ENCODE results near the gene MARK3. TPM values are rescaled to one million over a fixed set of nuclear protein-coding genes. Genes with fewer than 3 reads are reported as not detected.

The MARK3 gene
- total RNA-seq, 4 donors from 2014 or later: 61.7 to 115 (median 76.2) TPM

DNA sequence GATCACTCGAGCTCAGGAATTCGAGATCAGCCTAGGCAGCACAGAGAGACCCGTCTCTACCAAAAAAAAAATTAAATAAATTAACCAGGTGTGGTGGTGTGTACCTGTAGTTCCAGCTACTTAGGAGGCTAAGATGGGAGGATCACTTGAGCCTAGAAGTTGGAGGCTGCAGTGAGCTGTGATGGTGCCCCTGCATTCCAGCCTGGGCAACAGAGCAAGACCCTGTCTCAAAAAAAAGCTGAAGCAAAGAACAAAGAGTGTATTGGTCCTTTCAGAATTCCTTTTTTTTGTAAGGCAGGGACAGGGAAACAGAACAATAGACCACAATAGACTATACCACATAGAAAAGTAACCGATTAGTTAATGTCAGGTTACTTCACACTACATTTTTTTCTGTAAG, 47.4 kb downstream of the MARK3 start:
- no peak for TF ChIP-seq CTCF (IDR thresholded peaks at IDR 0.05; ENCODE audit: low read depth)

DNA sequence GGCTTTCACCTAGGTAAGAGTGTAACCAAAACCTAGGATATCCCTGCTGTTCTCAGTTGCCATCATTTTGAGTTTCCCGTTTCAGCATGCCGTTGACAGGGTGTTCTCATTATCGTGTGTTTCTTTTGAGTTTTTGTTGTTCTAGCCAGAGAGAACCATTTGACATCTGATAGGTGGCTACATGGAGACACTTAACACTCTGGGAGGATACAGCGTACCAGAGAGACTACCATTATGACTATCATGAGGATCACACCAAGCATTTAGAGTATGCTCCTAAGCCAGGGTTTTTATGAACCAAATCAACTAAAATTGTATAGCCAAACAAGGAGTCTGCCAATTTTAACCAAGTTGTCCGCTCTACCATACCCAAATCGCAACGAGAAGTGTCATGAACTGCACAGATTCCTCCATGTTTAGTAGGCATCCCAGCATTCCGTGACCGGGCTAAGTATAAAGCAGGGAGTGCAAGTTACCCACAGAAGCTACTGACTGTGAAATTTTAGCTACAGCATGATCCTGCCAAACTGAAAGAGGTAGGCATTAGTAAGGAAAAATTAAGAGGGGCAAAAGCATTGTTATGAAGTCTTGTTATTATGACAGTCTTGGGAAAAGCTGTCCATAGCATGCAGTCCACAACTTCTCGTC, 48.8 kb downstream of the MARK3 start:
- TF ChIP-seq CTCF (IDR thresholded peaks at IDR 0.05; ENCODE audit: low read depth): no peak

DNA sequence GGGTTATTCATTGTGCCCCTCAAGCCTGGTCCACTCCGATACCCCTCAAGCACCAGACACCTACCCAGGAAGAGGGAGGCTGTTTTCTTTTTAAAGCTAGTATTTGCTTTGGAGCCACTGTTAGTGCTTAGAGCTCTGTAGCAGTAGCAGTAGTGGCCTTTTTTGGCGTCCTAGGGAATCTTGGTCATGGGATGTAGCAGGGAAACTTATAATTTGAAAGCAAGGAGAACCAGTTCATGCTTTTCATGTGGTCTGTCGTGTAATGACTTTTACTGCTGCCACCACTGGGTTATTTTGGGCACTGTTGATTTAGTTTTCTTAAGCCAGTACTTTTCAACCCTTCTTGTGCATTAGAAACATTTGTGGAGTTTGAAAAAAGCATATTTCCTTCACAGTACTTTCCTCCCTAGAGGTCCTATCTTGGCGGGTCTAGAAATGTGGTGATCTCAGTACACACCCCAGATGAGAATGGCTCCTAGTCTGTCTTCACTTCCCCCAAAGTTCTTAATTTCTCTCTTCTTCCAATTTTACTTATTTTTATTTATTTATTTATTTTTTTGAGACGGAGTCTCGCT, 49.7 kb downstream of the MARK3 start:
- TF ChIP-seq CTCF (IDR thresholded peaks at IDR 0.05; ENCODE audit: low read depth): no peak

DNA sequence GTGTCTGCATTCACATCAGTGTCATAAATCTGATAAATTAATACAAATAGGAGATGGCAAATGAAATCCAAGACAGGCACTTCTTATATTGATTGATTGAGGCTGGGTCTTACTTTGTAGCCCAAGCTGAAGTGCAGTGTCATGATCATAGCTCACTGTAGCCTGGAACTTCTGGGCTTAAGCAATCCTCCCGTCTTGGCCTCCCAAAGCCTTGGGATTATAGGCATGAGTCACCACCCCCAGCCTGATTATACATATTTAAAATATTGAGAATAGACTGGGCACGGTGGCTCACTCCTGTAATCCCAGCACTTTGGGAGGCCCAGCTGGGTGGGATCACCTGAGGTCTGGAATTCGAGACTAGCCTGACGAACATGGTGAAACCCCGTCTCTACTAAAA, 51.3 kb downstream of the MARK3 start:
- no peak for TF ChIP-seq CTCF (IDR thresholded peaks at IDR 0.05; ENCODE audit: low read depth)

- TF ChIP-seq CTCF (IDR thresholded peaks at IDR 0.05; ENCODE audit: low read depth): no peak
Observed at GRCh38 chr14:103442288-103442687, 57.1 kb downstream of the MARK3 start.

DNA sequence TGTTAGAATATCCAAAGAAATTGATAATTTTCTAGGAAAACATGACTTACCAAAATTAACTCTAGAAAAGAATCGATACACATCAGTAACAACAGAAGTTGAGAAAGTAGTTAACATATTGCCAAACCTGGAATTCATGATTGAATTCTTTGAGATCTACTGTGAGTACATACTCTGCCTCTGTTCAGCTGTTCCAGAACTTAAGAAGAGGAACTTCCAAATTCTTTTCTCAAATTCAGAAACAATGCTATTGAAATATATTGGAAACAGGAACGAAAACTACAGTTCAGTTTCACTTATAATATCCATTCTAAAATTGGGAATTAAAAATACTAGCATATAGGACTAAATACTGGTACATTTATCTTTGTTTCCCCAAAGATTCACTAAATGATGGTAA, 57.9 kb downstream of the MARK3 start:
- TF ChIP-seq CTCF (IDR thresholded peaks at IDR 0.05; ENCODE audit: low read depth): no peak

- TF ChIP-seq CTCF (IDR thresholded peaks at IDR 0.05; ENCODE audit: low read depth): no peak
Observed at GRCh38 chr14:103444837-103445524, 59.8 kb downstream of the MARK3 start.
